ENCODE measurements around the gene HNF1A.

DNA sequence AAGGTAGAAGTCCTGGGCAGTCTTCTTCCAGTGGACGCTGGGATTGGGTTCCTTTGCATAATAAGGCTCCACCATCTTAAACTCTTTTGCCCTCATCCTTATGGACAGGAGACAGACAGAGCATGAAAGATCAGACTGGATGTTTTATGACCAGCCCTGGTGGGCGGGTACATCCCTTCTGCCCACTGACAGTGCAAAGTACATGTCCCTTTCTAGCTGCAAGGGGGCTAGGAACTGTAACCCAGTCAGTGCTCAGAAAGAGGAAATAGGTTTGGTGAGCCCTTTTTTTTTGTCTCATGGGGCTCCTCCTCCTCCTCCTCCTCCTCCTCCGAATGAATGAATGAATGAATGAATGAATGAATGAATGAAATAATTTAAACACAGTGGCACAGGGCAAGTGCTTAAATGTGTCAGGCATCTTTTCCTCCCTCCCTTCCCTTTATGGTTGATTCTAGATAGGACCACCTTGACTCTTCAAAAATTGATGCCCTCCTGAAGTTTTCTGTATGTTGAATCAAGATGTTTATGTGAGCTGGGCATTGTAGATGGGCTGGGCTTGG, 36.4 kb upstream of the HNF1A start:
- TF ChIP-seq, protein P1, sequence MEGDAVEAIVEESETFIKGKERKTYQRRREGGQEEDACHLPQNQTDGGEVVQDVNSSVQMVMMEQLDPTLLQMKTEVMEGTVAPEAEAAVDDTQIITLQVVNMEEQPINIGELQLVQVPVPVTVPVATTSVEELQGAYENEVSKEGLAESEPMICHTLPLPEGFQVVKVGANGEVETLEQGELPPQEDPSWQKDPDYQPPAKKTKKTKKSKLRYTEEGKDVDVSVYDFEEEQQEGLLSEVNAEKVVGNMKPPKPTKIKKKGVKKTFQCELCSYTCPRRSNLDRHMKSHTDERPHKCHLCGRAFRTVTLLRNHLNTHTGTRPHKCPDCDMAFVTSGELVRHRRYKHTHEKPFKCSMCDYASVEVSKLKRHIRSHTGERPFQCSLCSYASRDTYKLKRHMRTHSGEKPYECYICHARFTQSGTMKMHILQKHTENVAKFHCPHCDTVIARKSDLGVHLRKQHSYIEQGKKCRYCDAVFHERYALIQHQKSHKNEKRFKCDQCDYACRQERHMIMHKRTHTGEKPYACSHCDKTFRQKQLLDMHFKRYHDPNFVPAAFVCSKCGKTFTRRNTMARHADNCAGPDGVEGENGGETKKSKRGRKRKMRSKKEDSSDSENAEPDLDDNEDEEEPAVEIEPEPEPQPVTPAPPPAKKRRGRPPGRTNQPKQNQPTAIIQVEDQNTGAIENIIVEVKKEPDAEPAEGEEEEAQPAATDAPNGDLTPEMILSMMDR (conservative IDR thresholded peaks at IDR 0.05; ENCODE audit: low read length), result no peak
- no peak for TF ChIP-seq EZH2phosphoT487 (IDR thresholded peaks at IDR 0.05; ENCODE audit: borderline replicate concordance)
